Small intestine (tissue), 7 donors: ENCODE data around the gene NF1. TPM values are rescaled to one million over a fixed set of nuclear protein-coding genes. Genes with fewer than 3 reads are reported as not detected.
"Not testable (repeated sequence)": the region's sequence is repeated elsewhere in the genome, so short reads cannot be mapped to it uniquely, and the experiment has no call there.

Source experiments
- DNase-seq, 2 donors: peaks; one replicate each; pipeline versions ENCODE4 v3.0.0 to v3.0.0-alpha.2; 2013
- FAIRE-seq: peaks from 2 replicates; lab custom pipeline; 2012; peaks lifted over from hg19 to GRCh38; lab: Jason Lieb, UNC
- H3K27ac ChIP-seq, 3 donors: one replicate each; pipeline ENCODE4 v1.5.1; 2013; ENCODE audit warnings: low read length in 2 of 3, mild to moderate bottlenecking in 2 of 3, control low read depth in 1 of 3, inconsistent platforms in 1 of 3, low read depth in 1 of 3, moderate library complexity in 1 of 3
- H3K27me3 ChIP-seq, 3 donors: one replicate each; pipeline ENCODE4 v1.6.1; 2013; ENCODE audit warnings: low read length in 3 of 3, inconsistent platforms in 1 of 3; ENCODE audit not compliant: control insufficient read depth in 3 of 3, insufficient read depth in 3 of 3
- H3K36me3 ChIP-seq, 3 donors: one replicate each; pipeline ENCODE4 v1.6.1; 2013; ENCODE audit warnings: low read length in 3 of 3, inconsistent platforms in 1 of 3, low read depth in 1 of 3, mild to moderate bottlenecking in 1 of 3, moderate library complexity in 1 of 3; ENCODE audit not compliant: control insufficient read depth in 3 of 3, insufficient read depth in 2 of 3
- H3K4me1 ChIP-seq, 3 donors: one replicate each; pipeline ENCODE4 v1.6.1; 2013; ENCODE audit warnings: low read length in 2 of 3, inconsistent platforms in 1 of 3, low read depth in 1 of 3, mild to moderate bottlenecking in 1 of 3, moderate library complexity in 1 of 3; ENCODE audit not compliant: control insufficient read depth in 3 of 3, insufficient read depth in 2 of 3
- H3K4me3 ChIP-seq, 3 donors: one replicate each; pipeline ENCODE4 v1.5.1; 2013; ENCODE audit warnings: low read length in 3 of 3, control low read depth in 1 of 3, inconsistent platforms in 1 of 3, low read depth in 1 of 3, mild to moderate bottlenecking in 1 of 3, moderate library complexity in 1 of 3
- H3K9me3 ChIP-seq, 2 donors: one replicate each; pipeline ENCODE4 v1.6.1; 2013; ENCODE audit warnings: low read depth in 1 of 2, low read length in 1 of 2; ENCODE audit not compliant: control insufficient read depth in 2 of 2, insufficient read depth in 1 of 2
- WGBS, 3 donors: extraction: QIAGEN DNeasy Blood & Tissue Kit; methylation state at CpG; one replicate each; pipeline ENCODE4 v1.1.7; 2013; 5-methylcytosine and 5-hydroxymethylcytosine counted together
- polyA plus RNA-seq, 4 donors: library from polyadenylated mRNA; stranded (reverse) in 3 of 4; unstranded in 1 of 4; fragments of 200-250 nt in 3 of 4; fragments of 120-200 nt in 1 of 4; gene quantifications; one replicate each; pipeline versions ENCODE4 v1.2.1 to v1.2.3, GENCODE V29; 2013
- donor health status: healthy with polysubstance abuse.
- donor health status: control.
- donor health status: control.
- donor health status: Bipolar disorder and iron deficiency.
- donor health status: healthy.

The NF1 gene
- polyA plus RNA-seq, 4 donors = 7.7 to 27.3 (median 9.5) TPM

- H3K36me3 ChIP-seq = peaks cover 5 to 17% (median 8%) of the 10 kb centered on the region in 3 donors
- no peak overlapping the region for H3K4me3 ChIP-seq
- FAIRE-seq (no peak), DNase-seq (no peak)
- H3K4me1 ChIP-seq = no peaks in the 10 kb centered on the region
- no peaks in the 10 kb centered on the region for H3K9me3 ChIP-seq
- no peaks in the 10 kb centered on the region for H3K27me3 ChIP-seq
- H3K27ac ChIP-seq = no peak overlapping the region
Observed at GRCh38 chr17:31328160-31328535, 233.4 kb downstream of the NF1 start.

- DNase-seq (no peak), FAIRE-seq (no peak)
- no peak overlapping the region for H3K4me3 ChIP-seq
- peaks cover 4 to 19% (median 8%) of the 10 kb centered on the region in 3 donors for H3K36me3 ChIP-seq
- no peaks in the 10 kb centered on the region for H3K4me1 ChIP-seq
- H3K27me3 ChIP-seq = no peaks in the 10 kb centered on the region
- no peak overlapping the region for H3K27ac ChIP-seq
- no peaks in the 10 kb centered on the region for H3K9me3 ChIP-seq
Observed at GRCh38 chr17:31329221-31329620, 234.4 kb downstream of the NF1 start.

DNA sequence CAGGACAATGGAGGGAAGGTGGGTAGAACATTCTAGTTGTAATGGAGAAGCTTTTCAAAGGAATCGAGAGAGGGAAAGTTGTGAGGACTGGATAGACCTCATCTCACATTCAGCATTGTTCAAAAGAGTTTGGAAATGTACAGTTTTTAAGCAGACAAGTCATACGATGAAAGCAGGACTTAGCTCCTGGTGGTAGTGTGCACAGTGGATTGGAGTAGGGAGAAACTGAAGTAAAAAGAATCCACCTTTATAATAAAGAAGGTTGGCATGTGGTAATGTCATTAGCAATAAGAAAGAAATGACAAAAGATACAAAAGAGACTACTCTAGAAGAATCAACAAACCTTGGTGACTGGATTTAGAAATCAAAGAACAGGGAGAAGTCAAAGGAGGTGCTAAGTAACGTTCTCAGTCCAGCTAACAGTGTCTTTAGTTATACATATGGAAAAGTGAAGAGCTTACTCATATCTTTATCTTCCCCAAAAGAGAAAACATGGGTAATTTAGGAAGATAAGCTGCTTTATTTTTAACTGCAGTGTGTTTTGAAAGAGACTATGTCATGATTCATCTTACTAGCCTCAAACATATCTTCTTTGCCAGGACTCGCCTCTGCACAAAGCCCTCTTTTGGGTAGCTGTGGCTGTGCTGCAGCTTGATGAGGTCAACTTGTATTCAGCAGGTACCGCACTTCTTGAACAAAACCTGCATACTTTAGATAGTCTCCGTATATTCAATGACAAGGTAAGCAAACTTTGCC lies 245.3 kb downstream of the NF1 start:
- FAIRE-seq = no peak
- Histone ChIP-seq H3K36me3 (peaks cover 0 to 30% (median 8%) of the 10 kb centered on the region in 3 donors), H3K27ac (no peak overlapping the region), H3K9me3 (no peaks in the 10 kb centered on the region), H3K27me3 (no peaks in the 10 kb centered on the region), H3K4me3 (no peak overlapping the region), H3K4me1 (no peaks in the 10 kb centered on the region)
- DNase-seq = no peak
- 92 to 94% (median 93%) methylated on average over 6 of the region's 6 CpGs for WGBS, 3 donors

DNA sequence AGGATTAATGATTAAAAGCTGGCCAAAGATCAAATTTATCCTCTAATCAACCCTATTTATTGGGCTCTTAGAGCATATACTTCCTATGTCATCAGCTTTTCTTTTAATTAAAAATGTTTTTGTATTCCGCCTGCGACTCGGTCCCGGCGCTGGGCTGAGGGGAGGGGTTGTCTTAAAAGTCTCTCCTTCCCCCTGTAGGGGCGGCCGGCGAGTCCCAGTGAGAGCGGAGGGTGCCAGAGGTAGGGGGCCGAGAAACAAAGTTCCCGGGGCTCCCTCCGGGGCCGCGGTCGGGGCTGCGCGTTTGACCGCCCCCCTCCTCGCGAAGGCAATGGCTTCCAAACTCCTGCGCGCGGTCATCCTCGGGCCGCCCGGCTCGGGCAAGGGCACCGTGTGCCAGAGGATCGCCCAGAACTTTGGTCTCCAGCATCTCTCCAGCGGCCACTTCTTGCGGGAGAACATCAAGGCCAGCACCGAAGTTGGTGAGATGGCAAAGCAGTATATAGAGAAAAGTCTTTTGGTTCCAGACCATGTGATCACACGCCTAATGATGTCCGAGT lies 250.5 kb downstream of the NF1 start:
- H3K9me3 ChIP-seq, H3K4me1 ChIP-seq, H3K4me3 ChIP-seq, DNase-seq, H3K27me3 ChIP-seq, FAIRE-seq, H3K27ac ChIP-seq: not testable (repeated sequence)
- WGBS, 3 donors = 92 to 98% (median 94%) methylated on average over 11 to 21 of the region's 34 CpGs
- peaks cover 0 to 25% (median 11%) of the 10 kb centered on the region in 3 donors for H3K36me3 ChIP-seq

DNA sequence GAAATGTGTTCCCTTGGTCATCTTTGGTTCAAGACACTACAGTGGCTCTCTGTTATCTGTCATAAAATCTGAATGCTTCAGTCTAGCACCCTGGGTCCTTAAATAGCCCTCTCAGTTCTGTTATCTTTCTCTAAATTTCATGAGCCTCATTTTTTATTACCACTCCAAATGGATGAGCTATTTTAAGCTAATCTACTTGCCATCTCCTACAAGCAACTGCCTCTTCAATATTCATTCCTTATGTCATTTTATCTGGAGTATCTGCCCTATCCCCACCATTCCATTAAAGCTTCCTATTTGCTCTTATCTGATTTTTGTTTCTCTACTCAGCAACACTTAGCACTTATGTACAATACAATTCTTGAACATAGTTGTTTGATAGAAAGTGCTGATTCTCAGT lies 254.7 kb downstream of the NF1 start:
- no peak overlapping the region for H3K27ac ChIP-seq
- no peaks in the 10 kb centered on the region for H3K4me1 ChIP-seq

DNA sequence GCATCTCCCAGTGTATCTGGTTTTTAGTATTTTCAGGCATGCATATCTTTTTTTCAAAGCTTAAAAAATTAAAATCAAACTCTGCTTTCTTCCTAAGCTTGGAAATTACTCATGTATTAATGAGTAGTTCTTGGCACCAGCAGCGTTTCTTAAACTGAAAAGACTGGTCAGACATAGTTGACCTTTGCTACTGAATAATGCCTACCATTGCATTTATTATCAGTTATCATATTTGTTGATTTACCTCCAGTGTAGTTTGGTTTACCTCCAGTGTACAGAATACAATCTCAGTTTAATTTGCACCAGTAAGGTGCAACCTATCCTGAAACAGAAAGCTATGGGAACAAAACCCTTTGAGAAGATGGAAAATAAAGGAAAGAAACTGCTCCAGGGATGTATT lies 261.2 kb downstream of the NF1 start:
- FAIRE-seq = no peak
- WGBS, 3 donors = 10 to 53% (median 43%) methylated on average over 1 of the region's 1 CpG
- Histone ChIP-seq H3K4me1 (peaks cover 0 to 2% (median 0%) of the 10 kb centered on the region in 3 donors), H3K27me3 (no peaks in the 10 kb centered on the region), H3K4me3 (no peak overlapping the region), H3K27ac (no peak overlapping the region), H3K9me3 (no peaks in the 10 kb centered on the region), H3K36me3 (peaks cover 4 to 14% (median 8%) of the 10 kb centered on the region in 3 donors)
- DNase-seq = peak in 1 of 2 donors; percentile 78

More for the DNA sequence above, 254.7 kb downstream of the NF1 start:
- FAIRE-seq = no peak
- Histone ChIP-seq H3K27me3 (no peaks in the 10 kb centered on the region), H3K9me3 (no peaks in the 10 kb centered on the region), H3K36me3 (peaks cover 4 to 18% (median 11%) of the 10 kb centered on the region in 3 donors), H3K4me3 (no peak overlapping the region)
- no peak for DNase-seq

DNA sequence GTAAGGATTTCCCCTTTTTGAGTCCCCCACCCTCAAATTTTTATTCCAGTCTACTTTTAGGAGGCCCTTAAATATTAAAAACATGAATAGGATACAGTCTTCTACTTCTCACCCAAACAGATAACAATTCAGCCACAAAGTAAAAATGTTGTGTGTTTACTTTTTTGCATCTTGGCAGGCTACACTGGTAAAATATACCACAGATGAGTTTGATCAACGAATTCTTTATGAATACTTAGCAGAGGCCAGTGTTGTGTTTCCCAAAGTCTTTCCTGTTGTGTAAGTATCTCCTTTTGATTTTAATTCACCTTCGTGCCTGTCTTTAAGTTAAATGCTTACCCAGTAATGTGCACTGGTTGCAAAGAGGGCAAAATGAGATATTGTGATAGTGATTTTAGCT lies 262.3 kb downstream of the NF1 start:
- peaks cover 0 to 2% (median 0%) of the 10 kb centered on the region in 3 donors for H3K4me1 ChIP-seq
- H3K27ac ChIP-seq = no peak overlapping the region
- no peak for DNase-seq
- no peaks in the 10 kb centered on the region for H3K9me3 ChIP-seq
- H3K27me3 ChIP-seq = no peaks in the 10 kb centered on the region
- H3K36me3 ChIP-seq = peaks cover 7 to 16% (median 8%) of the 10 kb centered on the region in 3 donors
- WGBS, 3 donors = 74 to 84% (median 81%) methylated on average over 2 of the region's 2 CpGs
- no peak for FAIRE-seq
- H3K4me3 ChIP-seq = no peak overlapping the region

GRCh38 chr17:31357839-31358394 lies 263.1 kb downstream of the NF1 start:
- Histone ChIP-seq H3K27ac (no peak overlapping the region), H3K9me3 (no peaks in the 10 kb centered on the region), H3K27me3 (no peaks in the 10 kb centered on the region), H3K36me3 (peaks cover 4 to 12% (median 5%) of the 10 kb centered on the region in 3 donors), H3K4me3 (no peak overlapping the region), H3K4me1 (peaks cover 0 to 2% (median 0%) of the 10 kb centered on the region in 3 donors)
- 69 to 88% (median 73%) methylated on average over 3 of the region's 3 CpGs for WGBS, 3 donors
- DNase-seq (no peak), FAIRE-seq (no peak)
